ENCODE results near the gene MUSK.

DNA sequence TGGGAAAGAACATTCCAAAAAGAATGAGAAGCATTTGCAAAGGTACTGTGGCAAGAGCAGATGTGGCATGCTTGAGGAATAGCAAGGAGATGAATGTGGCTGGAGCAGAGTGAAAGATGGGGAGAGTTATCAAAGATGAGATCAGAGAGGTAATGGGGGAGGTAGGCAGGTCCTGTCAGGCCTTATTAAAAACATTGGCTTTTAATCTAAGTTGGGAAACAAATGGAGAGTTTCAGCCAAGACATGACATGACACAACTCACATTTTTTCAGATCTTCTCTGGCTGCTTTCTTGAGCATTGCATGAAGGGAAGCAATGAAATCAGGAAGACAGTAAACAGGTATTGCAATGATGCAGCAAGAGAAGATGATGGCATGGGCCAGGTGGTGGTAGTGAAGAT is 120.3 kb downstream of the MUSK start:
- no peak for TF ChIP-seq POLR2A (IDR thresholded peaks at IDR 0.05; ENCODE audit: low read depth)
- TF ChIP-seq CTCF (IDR thresholded peaks at IDR 0.05) = no peak
- no peak for TF ChIP-seq POLR2AphosphoS5 (IDR thresholded peaks at IDR 0.05)
- no peak for TF ChIP-seq EP300 (IDR thresholded peaks at IDR 0.05)

Data from esophagus muscularis mucosa (tissue), 4 donors.